GM19023 (cell line): Measurements from ENCODE around the gene CCL2.

Experiments used
- ATAC-seq: cut with Tn5 transposase; IDR thresholded peaks from one replicate; pipeline ENCODE4 v1.9.1; 2021; ENCODE audit warnings: mild to moderate bottlenecking, moderate library complexity; ENCODE audit not compliant: unreplicated experiment

The CCL2 gene

GRCh38 chr17:34261568-34262337 lies 6.7 kb downstream of the CCL2 start:
- ATAC-seq, result no peak

GRCh38 chr17:34265711-34266110 lies 10.6 kb downstream of the CCL2 start:
- ATAC-seq, result no peak

GRCh38 chr17:34269969-34270368 lies 14.9 kb downstream of the CCL2 start, which contains the start of gene CCL7:
CCL7 (plus strand) TSS chr17:34270221; CDS start chr17:34270291, 70 bp downstream.
- ATAC-seq, result no peak

GRCh38 chr17:34275881-34276280 lies 20.8 kb downstream of the CCL2 start:
- ATAC-seq, result no peak

- no peak for ATAC-seq
These were observed 21.7 kb downstream of the CCL2 start for GRCh38 chr17:34276826-34277225.

- ATAC-seq, result no peak
These were observed 28.5 kb downstream of the CCL2 start for GRCh38 chr17:34283571-34283970.

GRCh38 chr17:34285286-34285792 lies 30.3 kb downstream of the CCL2 start, which contains the start of gene CCL11:
CCL11 (plus strand) TSS chr17:34285742; CDS start chr17:34285809, 67 bp downstream.
- ATAC-seq, result no peak

GRCh38 chr17:34287875-34288274 lies 32.8 kb downstream of the CCL2 start:
- no peak for ATAC-seq

GRCh38 chr17:34290586-34290985 lies 35.5 kb downstream of the CCL2 start:
- no peak for ATAC-seq

- ATAC-seq, result no peak
These were observed 36.8 kb downstream of the CCL2 start for GRCh38 chr17:34291721-34292348.

- ATAC-seq, result no peak
These were observed 43.9 kb downstream of the CCL2 start for GRCh38 chr17:34299027-34299426.

- no peak for ATAC-seq
These were observed 45.0 kb downstream of the CCL2 start for GRCh38 chr17:34299956-34300577.

- no peak for ATAC-seq
These were observed 45.7 kb downstream of the CCL2 start for GRCh38 chr17:34300652-34301370.

GRCh38 chr17:34301986-34302385 lies 46.9 kb downstream of the CCL2 start:
- no peak for ATAC-seq

- ATAC-seq, result no peak
These were observed 47.6 kb downstream of the CCL2 start for GRCh38 chr17:34302636-34303035.

GRCh38 chr17:34303606-34304005 lies 48.5 kb downstream of the CCL2 start:
- no peak for ATAC-seq

GRCh38 chr17:34305061-34305460 lies 50.0 kb downstream of the CCL2 start:
- no peak for ATAC-seq

GRCh38 chr17:34305606-34306005 lies 50.5 kb downstream of the CCL2 start:
- no peak for ATAC-seq

GRCh38 chr17:34306466-34306865 lies 51.4 kb downstream of the CCL2 start:
- ATAC-seq, result no peak
